HepG2 (cell line): ENCODE data around the gene CADM1. TPM values are rescaled to one million over a fixed set of nuclear protein-coding genes. Genes with fewer than 3 reads are reported as not detected.

ENCODE experiments used
- GATAD2A ChIP-seq: IDR thresholded peaks from 2 replicates; pipeline ENCODE4 v1.6.1; 2016
- HMG20B ChIP-seq: conservative IDR thresholded peaks from 2 replicates; pipeline ENCODE4 v1.6.1; 2016; ENCODE audit warnings: missing genetic modification reagents, missing compliant biosample characterization
- KAT2B ChIP-seq: fragments of 150-350 bp; IDR thresholded peaks from 2 replicates; pipeline ENCODE4 v1.6.1; 2014; ENCODE audit warnings: low read depth, low read length, borderline replicate concordance
- MYPOP ChIP-seq: sonication (generic); formaldehyde crosslinking; IDR thresholded peaks from 2 replicates; pipeline ENCODE4 v1.8.1; 2023; ENCODE audit warnings: mild to moderate bottlenecking, moderate library complexity, missing genetic modification reagents
- PATZ1 ChIP-seq: sonication (generic); formaldehyde crosslinking; IDR thresholded peaks from 2 replicates; pipeline ENCODE4 v1.4.0; 2020; ENCODE audit warnings: missing genetic modification reagents
- PREB ChIP-seq: sonication (generic); formaldehyde crosslinking; IDR thresholded peaks from 2 replicates; pipeline ENCODE4 v1.4.0; 2020; ENCODE audit warnings: missing genetic modification reagents
- RFX1 ChIP-seq: fragments of 450-650 bp; IDR thresholded peaks from 2 replicates; pipeline ENCODE4 v1.6.1; 2017
- RFX3 ChIP-seq: IDR thresholded peaks from 2 replicates; pipeline ENCODE4 v1.6.1; 2016; ENCODE audit warnings: missing biosample characterization, missing genetic modification reagents
- RFX5 ChIP-seq: IDR thresholded peaks from 2 replicates; pipeline ENCODE4 v1.6.1; 2011; ENCODE audit warnings: low read depth, low read length, improper control_type of control experiment
- SNAPC2 ChIP-seq: sonication (generic); formaldehyde crosslinking; IDR thresholded peaks from 2 replicates; pipeline ENCODE4 v1.8.1; 2022; ENCODE audit warnings: mild to moderate bottlenecking, missing genetic modification reagents
- STAG1 ChIP-seq: sonication (generic); formaldehyde crosslinking; IDR thresholded peaks from 2 replicates; pipeline ENCODE4 v1.4.0; 2020; ENCODE audit warnings: missing genetic modification reagents
- ZBTB10 ChIP-seq: sonication (generic); formaldehyde crosslinking; IDR thresholded peaks from 2 replicates; pipeline ENCODE4 v1.4.0; 2020; ENCODE audit warnings: missing genetic modification reagents, borderline replicate concordance
- ZBTB43 ChIP-seq: sonication (generic); formaldehyde crosslinking; conservative IDR thresholded peaks from 2 replicates; pipeline ENCODE4 v1.4.0; 2020; ENCODE audit warnings: missing genetic modification reagents
- ZFP36L2 ChIP-seq: sonication (generic); formaldehyde crosslinking; IDR thresholded peaks from 2 replicates; pipeline ENCODE4 v1.4.0; 2020; ENCODE audit warnings: missing genetic modification reagents
- ZMYM3 ChIP-seq: sonication (generic); formaldehyde crosslinking; IDR thresholded peaks from 2 replicates; pipeline ENCODE4 v1.5.1; 2020; ENCODE audit warnings: mild to moderate bottlenecking, missing genetic modification reagents
- ZNF292 ChIP-seq: sonication (generic); formaldehyde crosslinking; IDR thresholded peaks from 2 replicates; pipeline ENCODE4 v1.8.1; 2022; ENCODE audit warnings: mild to moderate bottlenecking, low read depth, missing genetic modification reagents, borderline replicate concordance
- ZNF337 ChIP-seq: sonication (generic); formaldehyde crosslinking; IDR thresholded peaks from 2 replicates; pipeline ENCODE4 v1.5.1; 2020; ENCODE audit warnings: missing genetic modification reagents, low read depth, mild to moderate bottlenecking, borderline replicate concordance
- ZNF34 ChIP-seq: sonication (generic); formaldehyde crosslinking; IDR thresholded peaks from 2 replicates; pipeline ENCODE4 v1.4.0; 2020; ENCODE audit warnings: mild to moderate bottlenecking, missing genetic modification reagents, borderline replicate concordance
- ZNF577 ChIP-seq: sonication (generic); formaldehyde crosslinking; IDR thresholded peaks from 2 replicates; pipeline ENCODE4 v1.4.0; 2020; ENCODE audit warnings: mild to moderate bottlenecking, low read depth, missing genetic modification reagents, borderline replicate concordance
- ZNF589 ChIP-seq: sonication (generic); formaldehyde crosslinking; conservative IDR thresholded peaks from 2 replicates; pipeline ENCODE4 v1.8.0; 2022; ENCODE audit warnings: mild to moderate bottlenecking, moderate library complexity, missing genetic modification reagents
- ZNF691 ChIP-seq: sonication (generic); formaldehyde crosslinking; IDR thresholded peaks from 2 replicates; pipeline ENCODE4 v1.4.0; 2020; ENCODE audit warnings: missing genetic modification reagents, low read depth, mild to moderate bottlenecking, borderline replicate concordance
- polyA plus RNA-seq, 8 experiments: library from polyadenylated mRNA; depleted of rRNA in 3 of 8; stranded (reverse) in 7 of 8; unstranded in 1 of 8; fragments of >200 nt; fragmentation: Illumina TruSeq in 4 of 8; extraction: Trizol in 4 of 8; gene quantifications; 2 replicates each; pipeline versions ENCODE4 v1.2.1 to v1.2.3, GENCODE V29; 2011 to 2016; ENCODE audit warnings: low read depth in 4 of 8, missing spikeins in 1 of 8, mixed read lengths in 1 of 8; ENCODE audit not compliant: insufficient read depth in 1 of 8
- total RNA-seq, 5 experiments: library from RNA; depleted of rRNA; stranded (reverse); fragments of >200 nt; fragmentation: Illumina TruSeq; extraction: Trizol; gene quantifications; 2 replicates each; pipeline ENCODE4 v1.2.3, GENCODE V29; 2016; ENCODE audit warnings: low read depth in 1 of 5

Gene CADM1
- total and polyA plus RNA-seq, 2 of the 13 experiments (the other 11 are each of a cell fraction or from before 2014, with no cell fraction given): 71.3 to 122 TPM

GRCh38 chr11:115475564-115475963 is 28.7 kb downstream of the CADM1 start (continued):
- TF ChIP-seq RFX5 (no peak), ZBTB10 (no peak), ZNF691 (CRISPR knock-in tag) (no peak), PREB (CRISPR knock-in tag) (no peak), RFX3 (CRISPR knock-in tag) (peak; percentile 59), ZNF292 (CRISPR knock-in tag) (no peak), ZMYM3 (CRISPR knock-in tag) (no peak; the same call in 1 of the 2 replicates), GATAD2A (CRISPR knock-in tag) (peak; percentile 51; the same call in 1 of the 2 replicates), KAT2B (no peak), RFX1 (peak; percentile 58), STAG1 (CRISPR knock-in tag) (peak; percentile 18), ZFP36L2 (CRISPR knock-in tag) (no peak), PATZ1 (CRISPR knock-in tag) (no peak), ZBTB43 (no peak), ZNF589 (CRISPR knock-in tag) (no peak), MYPOP (CRISPR knock-in tag) (no peak), ZNF577 (CRISPR knock-in tag) (no peak), SNAPC2 (CRISPR knock-in tag) (no peak), ZNF34 (CRISPR knock-in tag) (no peak), ZNF337 (CRISPR knock-in tag) (no peak), HMG20B (no peak)
